Adrenal gland (tissue), 12 donors: ENCODE results near the gene TMEM235. TPM values are rescaled to one million over a fixed set of nuclear protein-coding genes. Genes with fewer than 3 reads are reported as not detected.
"Not testable (repeated sequence)": the region's sequence is repeated elsewhere in the genome, so short reads cannot be mapped to it uniquely, and the experiment has no call there.

Experiments used
- DNase-seq, 7 donors: peaks; one replicate each; pipeline ENCODE4 v3.0.0-alpha.2; 2019 to 2020
- H3K27ac ChIP-seq, 5 donors: fragments of 200-600 bp; sonication (generic) in 4 of 5; 1 replicate in 3 of 5; 2 replicates in 2 of 5; pipeline versions ENCODE4 v1.5.1 to v1.8.0; 2016 to 2020; ENCODE audit warnings: mild to moderate bottlenecking in 1 of 5
- H3K27me3 ChIP-seq: fragments of 200-600 bp; 2 replicates; pipeline ENCODE4 v1.8.0; 2021
- H3K36me3 ChIP-seq, 2 donors: fragments of 200-600 bp; replicated peaks in 1 of 2; 1 replicate in 1 of 2; 2 replicates in 1 of 2; pipeline versions ENCODE4 v1.5.1 to v1.8.0; 2018 to 2022
- H3K4me1 ChIP-seq, 2 donors: fragments of 200-600 bp; replicated peaks in 1 of 2; 1 replicate in 1 of 2; 2 replicates in 1 of 2; pipeline versions ENCODE4 v1.5.1 to v1.8.0; 2018 to 2021
- H3K4me3 ChIP-seq, 4 donors: fragments of 200-600 bp; sonication (generic) in 3 of 4; one replicate each; pipeline ENCODE4 v1.5.1; 2016 to 2018
- H3K9me3 ChIP-seq, 3 donors: fragments of 200-600 bp; sonication (generic) in 1 of 3; replicated peaks in 1 of 3; 1 replicate in 2 of 3; 2 replicates in 1 of 3; pipeline versions ENCODE4 v1.5.1 to v1.8.0; 2016 to 2021
- POLR2A ChIP-seq, 2 donors: fragments of 450-650 bp; IDR thresholded peaks; one replicate each; pipeline ENCODE4 v1.6.1; 2017; ENCODE audit warnings: antibody characterized with exemption in 2 of 2, mild to moderate bottlenecking in 2 of 2, moderate library complexity in 1 of 2
- WGBS, 4 donors: extraction: QIAGEN DNeasy Blood & Tissue Kit in 2 of 4; methylation state at CpG; one replicate each; pipeline versions ENCODE4 v1.1.5 to v1.1.7; 2013 to 2017; 5-methylcytosine and 5-hydroxymethylcytosine counted together
- intact Hi-C, 2 donors: fragments of 100-400 bp; cut with DNase I; formaldehyde crosslinking; loops; one replicate each; pipeline versions ENCODE4 v1.14.1 to v1.15.0; 2022 to 2023
- polyA plus RNA-seq, 3 donors: library from polyadenylated mRNA; stranded (reverse); fragments of 200-250 nt in 2 of 3; fragments of 350-450 nt in 1 of 3; fragmentation: Illumina TruSeq in 1 of 3; extraction: RNeasy Lipid Tissue Mini Kit (QIAGEN cat#74804) in 1 of 3; gene quantifications; one replicate each; pipeline ENCODE4 v1.2.3, GENCODE V29; 2013 to 2014
- total RNA-seq, 9 donors: library from RNA; depleted of rRNA in 4 of 9; stranded (reverse); fragments of >200 nt in 4 of 9; fragments of 120-200 nt in 1 of 9; fragmentation: NEBNext Ultra II Directional in 1 of 9; extraction: Animal tissue kit (Norgen Biotek cat#: 25700) in 1 of 9; gene quantifications; one replicate each; pipeline versions ENCODE4 v1.1.0 to v1.2.4, GENCODE V29; 2013 to 2023
- TF ChIP-seq, protein P1 (sequence below), 6 experiments: fragments of 450-650 bp in 4 of 6; fragments of 200-600 bp in 2 of 6; sonication (generic) in 1 of 6; IDR thresholded peaks; 1 replicate in 5 of 6; 2 replicates in 1 of 6; pipeline versions ENCODE4 v1.5.1 to v1.8.0; 2016 to 2021; ENCODE audit warnings: antibody characterized with exemption in 6 of 6, mild to moderate bottlenecking in 2 of 6, moderate library complexity in 1 of 6
- donor health status: healthy with polysubstance abuse.
- donor health status: Bipolar disorder and iron deficiency.
- donor health status: DM: yes; HTN: yes; CAD: no.
- donor health status: DM: no; HTN: no; CAD: no.
- donor health status: DM: no; HTN: no; CAD: no.
- donor health status: DM: yes; HTN: yes; CAD: no.

Gene TMEM235
- total and polyA plus RNA-seq, 12 donors, result 0.07 TPM; not detected in 11

DNA sequence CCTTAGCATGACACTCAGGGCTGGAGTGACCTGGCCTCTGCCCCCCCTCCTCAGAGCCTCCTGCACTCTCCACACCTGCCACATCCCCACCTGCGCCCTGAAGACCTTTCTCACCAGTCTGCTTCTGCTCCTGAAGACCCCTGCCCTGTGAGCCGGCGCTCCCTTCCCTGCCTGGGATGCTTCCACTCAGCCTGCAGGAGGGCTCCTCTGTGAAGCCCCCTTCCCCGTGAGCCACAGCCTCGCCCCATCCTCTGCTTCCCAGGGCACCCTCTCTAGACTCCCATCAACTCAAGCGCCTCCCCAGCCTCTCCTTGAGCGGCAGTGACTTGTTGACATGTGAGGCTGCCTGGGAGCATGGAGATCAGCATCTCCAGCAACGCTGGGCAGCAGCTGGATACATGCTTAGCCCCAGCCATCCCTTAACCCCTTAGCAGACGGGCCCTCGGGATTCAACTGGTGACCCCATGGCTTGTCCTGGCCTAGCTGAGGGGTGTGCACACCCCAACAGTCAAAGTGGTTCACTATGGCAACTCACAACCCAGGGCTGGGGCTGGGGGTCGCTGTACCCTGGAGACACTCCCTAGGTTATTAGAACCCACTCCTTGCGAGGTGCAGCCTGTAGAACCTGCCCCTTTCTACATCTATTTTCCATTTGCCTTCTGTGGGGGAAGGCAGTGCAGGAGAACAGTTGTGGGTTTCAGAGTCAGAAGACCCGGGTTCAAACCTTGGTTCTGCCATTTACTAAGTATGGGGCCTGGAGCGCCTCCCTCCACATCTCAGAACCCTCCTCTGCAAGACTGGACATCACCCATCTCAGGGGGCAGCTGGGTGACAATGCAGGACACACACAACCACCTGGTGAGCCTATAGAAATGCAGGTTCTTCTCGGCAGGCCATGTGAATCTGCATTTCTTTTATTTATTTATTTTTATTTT is 21.5 kb downstream of the TMEM235 start:
- no peaks in the 10 kb centered on the region for H3K9me3 ChIP-seq
- H3K4me3 ChIP-seq, result no peak overlapping the region
- no peak overlapping the region for H3K27ac ChIP-seq
- DNase-seq, result no peak
- TF ChIP-seq POLR2A (IDR thresholded peaks at IDR 0.05), result no peak
- TF ChIP-seq, protein P1, sequence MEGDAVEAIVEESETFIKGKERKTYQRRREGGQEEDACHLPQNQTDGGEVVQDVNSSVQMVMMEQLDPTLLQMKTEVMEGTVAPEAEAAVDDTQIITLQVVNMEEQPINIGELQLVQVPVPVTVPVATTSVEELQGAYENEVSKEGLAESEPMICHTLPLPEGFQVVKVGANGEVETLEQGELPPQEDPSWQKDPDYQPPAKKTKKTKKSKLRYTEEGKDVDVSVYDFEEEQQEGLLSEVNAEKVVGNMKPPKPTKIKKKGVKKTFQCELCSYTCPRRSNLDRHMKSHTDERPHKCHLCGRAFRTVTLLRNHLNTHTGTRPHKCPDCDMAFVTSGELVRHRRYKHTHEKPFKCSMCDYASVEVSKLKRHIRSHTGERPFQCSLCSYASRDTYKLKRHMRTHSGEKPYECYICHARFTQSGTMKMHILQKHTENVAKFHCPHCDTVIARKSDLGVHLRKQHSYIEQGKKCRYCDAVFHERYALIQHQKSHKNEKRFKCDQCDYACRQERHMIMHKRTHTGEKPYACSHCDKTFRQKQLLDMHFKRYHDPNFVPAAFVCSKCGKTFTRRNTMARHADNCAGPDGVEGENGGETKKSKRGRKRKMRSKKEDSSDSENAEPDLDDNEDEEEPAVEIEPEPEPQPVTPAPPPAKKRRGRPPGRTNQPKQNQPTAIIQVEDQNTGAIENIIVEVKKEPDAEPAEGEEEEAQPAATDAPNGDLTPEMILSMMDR (IDR thresholded peaks at IDR 0.05), result no peak
- peaks cover 0 to 28% of the 10 kb centered on the region in 2 donors for H3K4me1 ChIP-seq
- H3K36me3 ChIP-seq, result no peaks in the 10 kb centered on the region
- 78 to 92% (median 86%) methylated on average over 8 to 15 of the region's 15 CpGs for WGBS, 4 donors
- intact Hi-C loops, result loop anchor here in 1 of 2 donors (5.0 kb wide), 1 partner anchor 141 kb away; no protein-coding TSS in a partner anchor
- no peaks in the 10 kb centered on the region for H3K27me3 ChIP-seq

DNA sequence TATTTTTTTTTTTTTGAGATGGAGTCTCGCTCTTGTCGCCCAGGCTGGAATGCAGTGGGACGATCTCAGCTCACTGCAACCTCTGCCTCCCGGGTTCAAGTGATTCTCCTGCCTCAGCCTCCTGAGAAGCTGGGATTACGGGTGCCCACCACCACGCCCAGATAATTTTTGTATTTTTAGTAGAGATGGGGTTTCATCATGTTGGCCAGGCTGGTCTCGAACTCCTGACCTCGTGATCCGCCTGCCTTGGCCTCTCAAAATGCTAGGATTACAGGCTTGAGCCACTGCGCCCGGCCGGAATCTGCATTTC is 22.2 kb downstream of the TMEM235 start:
- not testable (repeated sequence) for DNase-seq, H3K27me3 ChIP-seq, H3K9me3 ChIP-seq, H3K36me3 ChIP-seq
- peak overlapping the region in 1 of 5 donors; percentile 87 for H3K27ac ChIP-seq
- intact Hi-C loops, result loop anchor here in 1 of 2 donors (5.0 kb wide), 1 partner anchor 141 kb away; no protein-coding TSS in a partner anchor
- peak overlapping the region in 1 of 4 donors; percentile 98 for H3K4me3 ChIP-seq
- H3K4me1 ChIP-seq, result peaks cover 0 to 33% of the 10 kb centered on the region in 2 donors
- 78 to 83% (median 82%) methylated on average over 9 to 12 of the region's 12 CpGs for WGBS, 4 donors

DNA sequence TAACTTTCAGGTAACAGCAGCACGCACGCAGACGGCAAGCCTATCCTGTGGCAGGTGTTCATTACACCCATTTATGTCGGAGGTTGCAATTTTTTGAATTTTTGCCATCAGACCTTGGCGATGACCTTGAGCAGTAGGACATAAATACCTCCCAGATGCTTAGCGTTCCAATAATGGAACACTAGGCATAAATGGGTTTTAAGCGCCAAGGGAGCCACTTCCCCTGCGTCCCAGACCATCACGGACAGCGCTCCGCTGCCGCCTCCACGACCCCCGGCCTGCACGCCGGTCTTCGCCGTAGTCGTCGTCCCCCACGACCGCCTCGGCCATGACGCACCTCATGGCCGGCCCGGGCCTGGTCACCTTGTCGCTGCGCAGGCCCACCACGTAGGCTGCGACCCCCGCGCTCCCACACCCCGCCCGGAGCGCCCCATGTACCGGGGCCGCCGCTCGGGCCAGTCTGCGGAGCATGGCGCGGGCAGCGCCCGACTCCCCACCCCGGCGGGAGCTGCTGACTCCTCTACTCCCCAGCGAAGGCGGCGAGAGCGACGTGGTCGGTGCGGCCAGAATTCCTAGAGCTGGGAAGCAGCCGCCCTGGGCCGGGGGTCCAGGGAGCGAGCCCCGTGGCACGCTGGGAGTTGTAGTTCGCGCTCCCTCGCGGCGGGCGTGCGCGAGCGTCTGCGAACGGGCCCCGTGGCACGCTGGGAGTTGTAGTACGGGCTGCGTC is 22.7 kb downstream of the TMEM235 start:
- H3K4me3 ChIP-seq, result peak overlapping the region; percentile 26 to 98 (median 74)
- H3K27me3 ChIP-seq, result no peaks in the 10 kb centered on the region
- peak; percentile 78 to 90 (median 84) for DNase-seq
- H3K27ac ChIP-seq, result peak overlapping the region in 4 of 5 donors; percentile 24 to 87 (median 84)
- H3K36me3 ChIP-seq, result no peaks in the 10 kb centered on the region
- WGBS, 4 donors, result 1 to 3% (median 2%) methylated on average over 26 to 73 of the region's 73 CpGs
- TF ChIP-seq, protein P1 (IDR thresholded peaks at IDR 0.05), result peak in 1 of 6 experiments; percentile 2
- TF ChIP-seq POLR2A (IDR thresholded peaks at IDR 0.05), result peak; percentile 27 to 36
- intact Hi-C loops, result loop anchor here in 1 of 2 donors (5.0 kb wide), 1 partner anchor 142 kb away; no protein-coding TSS in a partner anchor
- no peaks in the 10 kb centered on the region for H3K9me3 ChIP-seq
- peaks cover 0 to 33% of the 10 kb centered on the region in 2 donors for H3K4me1 ChIP-seq

DNA sequence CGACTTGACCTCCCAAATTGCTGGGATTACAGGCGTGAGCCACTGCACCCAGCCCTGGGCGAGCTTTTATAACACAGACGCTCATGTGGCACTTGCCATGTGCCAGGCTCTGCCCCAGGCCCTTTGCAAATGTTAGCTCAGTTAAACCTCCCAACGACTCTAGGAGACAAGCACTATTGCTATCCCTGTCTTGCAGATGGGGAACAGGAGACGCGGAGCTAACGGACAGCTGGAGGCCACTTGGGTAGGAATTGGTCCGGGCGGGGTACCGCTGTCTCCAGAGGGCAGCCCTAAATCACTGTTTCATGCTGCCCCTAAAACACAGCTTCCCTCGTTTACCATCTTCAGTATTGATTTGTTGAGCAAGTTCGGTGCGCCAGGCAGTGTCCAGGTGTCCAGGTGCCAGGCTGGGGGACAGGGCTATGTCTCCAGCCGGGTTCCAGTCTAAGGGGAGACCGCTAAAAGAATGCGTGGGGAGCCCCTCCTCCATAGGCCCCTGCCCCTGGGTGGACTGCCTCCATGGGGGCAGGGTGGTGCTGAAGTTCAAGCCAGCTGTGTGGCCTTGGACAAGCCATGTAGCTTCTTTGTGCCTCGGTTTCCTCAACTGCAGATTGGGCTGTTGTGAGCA is 23.7 kb downstream of the TMEM235 start:
- Histone ChIP-seq H3K4me1 (peaks cover 0 to 33% of the 10 kb centered on the region in 2 donors), H3K27ac (no peak overlapping the region), H3K27me3 (no peaks in the 10 kb centered on the region), H3K36me3 (no peaks in the 10 kb centered on the region), H3K9me3 (no peaks in the 10 kb centered on the region), H3K4me3 (no peak overlapping the region)
- DNase-seq, result no peak
- intact Hi-C loops, result no loop called here
- TF ChIP-seq POLR2A (IDR thresholded peaks at IDR 0.05), result no peak
- TF ChIP-seq, protein P1 (IDR thresholded peaks at IDR 0.05), result no peak
- 78 to 81% (median 80%) methylated on average over 13 to 18 of the region's 18 CpGs for WGBS, 4 donors
